ENCODE results near the gene DHH. TPM values are rescaled to one million over a fixed set of nuclear protein-coding genes. Genes with fewer than 3 reads are reported as not detected.
"Not testable (repeated sequence)": the region's sequence is repeated elsewhere in the genome, so short reads cannot be mapped to it uniquely, and the experiment has no call there.

Gene DHH
- total RNA-seq, 2 experiments from 2014 or later = 0.08 to 0.20 TPM

- Mint-ChIP-seq H3K4me1 (peaks cover 35% of the 10 kb centered on the region), H3K27ac (no peak overlapping the region), H3K36me3 (ENCODE audit: low read depth) (peaks cover 28% of the 10 kb centered on the region), H3K27me3 (no peaks in the 10 kb centered on the region), H3K9me3 (no peaks in the 10 kb centered on the region), H3K4me3 (no peak overlapping the region)
- CTCF ChIA-PET = interaction anchor here (0.5 to 7.1 kb wide), 7 partner anchors 21 to 268 kb away, joined by 3 to 103 read pairs (median 6); partner anchors contain the start of gene DHH
- DNase-seq = no peak
- POLR2A ChIA-PET = interaction anchor here (0.8 to 1.4 kb wide), 4 partner anchors 8 to 301 kb away, joined by 3 to 4 read pairs (median 4); partner anchors contain the start of gene SPATS2
Observed at GRCh38 chr12:49066120-49066519, 28.5 kb downstream of the DHH start.

GRCh38 chr12:49064767-49065152, 29.8 kb downstream of the DHH start:
- Mint-ChIP-seq H3K27ac (no peak overlapping the region), H3K27me3 (no peaks in the 10 kb centered on the region), H3K4me1 (peaks cover 29% of the 10 kb centered on the region), H3K36me3 (ENCODE audit: low read depth) (peaks cover 30% of the 10 kb centered on the region), H3K4me3 (no peak overlapping the region), H3K9me3 (no peaks in the 10 kb centered on the region)
- DNase-seq = no peak
- POLR2A ChIA-PET = interaction anchor here (0.6 to 4.0 kb wide), 8 partner anchors 23 to 199 kb away, joined by 3 to 47 read pairs (median 5); partner anchors contain the start of genes DHH, LMBR1L and TUBA1B
- CTCF ChIA-PET = interaction anchor here (0.9 to 7.1 kb wide), 20 partner anchors 8 to 272 kb away, joined by 3 to 103 read pairs (median 6); partner anchors contain the start of genes C1QL4, DHH, LMBR1L and TUBA1B

GRCh38 chr12:49061916-49062315, 32.7 kb downstream of the DHH start:
- ChIA-PET CTCF (interaction anchor here (4.9 to 7.1 kb wide), 3 partner anchors 25 to 36 kb away, joined by 55 to 103 read pairs (median 103); partner anchors contain the start of gene DHH), POLR2A (interaction anchor here (1.0 to 4.0 kb wide), 3 partner anchors 31 to 204 kb away, joined by 3 to 47 read pairs (median 26); partner anchors contain the start of genes DHH and TUBA1B)
- Mint-ChIP-seq H3K4me1 (peaks cover 36% of the 10 kb centered on the region), H3K4me3 (peak overlapping the region; percentile 4), H3K36me3 (ENCODE audit: low read depth) (peaks cover 42% of the 10 kb centered on the region)
- DNase-seq, H3K27ac Mint-ChIP-seq, H3K9me3 Mint-ChIP-seq, H3K27me3 Mint-ChIP-seq: not testable (repeated sequence)

- peak overlapping the region; percentile 91 for H3K27ac Mint-ChIP-seq
- ChIA-PET POLR2A (interaction anchor here (0.9 to 4.2 kb wide), 7 partner anchors 8 to 262 kb away, joined by 3 to 47 read pairs (median 7); partner anchors contain the start of genes RHEBL1, TROAP, TUBA1A and TUBA1B), CTCF (interaction anchor here (0.6 kb wide), 1 partner anchor 207 kb away, joined by 3 read pairs; no protein-coding TSS in a partner anchor)
- no peaks in the 10 kb centered on the region for H3K27me3 Mint-ChIP-seq
- peaks cover 36% of the 10 kb centered on the region for H3K36me3 Mint-ChIP-seq (ENCODE audit: low read depth)
- no peak for DNase-seq
- peak overlapping the region; percentile 92 for H3K4me3 Mint-ChIP-seq
- no peaks in the 10 kb centered on the region for H3K9me3 Mint-ChIP-seq
- peaks cover 43% of the 10 kb centered on the region for H3K4me1 Mint-ChIP-seq
Observed at GRCh38 chr12:49061157-49061650, 33.4 kb downstream of the DHH start.

GRCh38 chr12:49060237-49061156, 34.1 kb downstream of the DHH start, which contains the start of gene KMT2D:
TSS of gene KMT2D (minus strand) at chr12:49060794. CDS start at chr12:49055324, 5,470 bp downstream.
- CTCF ChIA-PET = interaction anchor here (0.6 to 2.8 kb wide), 3 partner anchors 9 to 207 kb away, joined by 3 to 10 read pairs (median 3); partner anchors contain the start of gene RHEBL1
- DNase-seq = peak; percentile 88
- Mint-ChIP-seq H3K27me3 (no peaks in the 10 kb centered on the region), H3K27ac (peak within 1 kb of the TSS; percentile 91), H3K36me3 (ENCODE audit: low read depth) (peaks cover 38% of the 10 kb centered on the region), H3K9me3 (no peaks in the 10 kb centered on the region), H3K4me1 (peaks cover 50% of the 10 kb centered on the region), H3K4me3 (peak within 1 kb of the TSS; percentile 95)
- POLR2A ChIA-PET = interaction anchor here (0.8 to 4.2 kb wide), 9 partner anchors 8 to 262 kb away, joined by 3 to 38 read pairs (median 5); partner anchors contain the start of genes PRKAG1, RHEBL1, TROAP and TUBA1A

- Mint-ChIP-seq H3K27me3 (no peaks in the 10 kb centered on the region), H3K36me3 (ENCODE audit: low read depth) (peaks cover 38% of the 10 kb centered on the region), H3K4me1 (peaks cover 58% of the 10 kb centered on the region), H3K4me3 (peak overlapping the region; percentile 95), H3K27ac (peak overlapping the region; percentile 87), H3K9me3 (no peaks in the 10 kb centered on the region)
- peak; percentile 26 for DNase-seq
- POLR2A ChIA-PET = interaction anchor here (0.8 to 4.2 kb wide), 10 partner anchors 9 to 263 kb away, joined by 3 to 38 read pairs (median 5); partner anchors contain the start of genes PRKAG1, RHEBL1, TROAP and TUBA1A
- CTCF ChIA-PET = interaction anchor here (0.6 to 2.8 kb wide), 8 partner anchors 10 to 287 kb away, joined by 3 to 10 read pairs (median 3); partner anchors contain the start of genes LMBR1L and RHEBL1
Observed at GRCh38 chr12:49059299-49060171, 35.1 kb downstream of the DHH start.

- Mint-ChIP-seq H3K36me3 (ENCODE audit: low read depth) (peaks cover 41% of the 10 kb centered on the region), H3K27me3 (no peaks in the 10 kb centered on the region), H3K4me1 (peaks cover 56% of the 10 kb centered on the region), H3K27ac (peak overlapping the region; percentile 87), H3K4me3 (peak overlapping the region; percentile 95), H3K9me3 (no peaks in the 10 kb centered on the region)
- DNase-seq = no peak
- CTCF ChIA-PET = interaction anchor here (0.6 to 2.8 kb wide), 10 partner anchors 11 to 287 kb away, joined by 3 to 10 read pairs (median 4); partner anchors contain the start of genes LMBR1L and RHEBL1
- POLR2A ChIA-PET = interaction anchor here (1.2 to 4.2 kb wide), 6 partner anchors 10 to 206 kb away, joined by 3 to 38 read pairs (median 10); partner anchors contain the start of genes PRKAG1, RHEBL1, TUBA1A and TUBA1B
Observed at GRCh38 chr12:49059045-49059298, 35.6 kb downstream of the DHH start.

GRCh38 chr12:49058366-49059044, 36.1 kb downstream of the DHH start:
- H3K27ac Mint-ChIP-seq = peak overlapping the region; percentile 87
- ChIA-PET CTCF (interaction anchor here (0.6 to 2.8 kb wide), 11 partner anchors 10 to 288 kb away, joined by 3 to 10 read pairs (median 4); partner anchors contain the start of genes LMBR1L and RHEBL1), POLR2A (interaction anchor here (0.8 to 4.2 kb wide), 9 partner anchors 8 to 207 kb away, joined by 3 to 38 read pairs (median 5); partner anchors contain the start of genes PRKAG1, RHEBL1, TUBA1A and TUBA1B)
- peaks cover 43% of the 10 kb centered on the region for H3K36me3 Mint-ChIP-seq (ENCODE audit: low read depth)
- no peak for DNase-seq
- no peaks in the 10 kb centered on the region for H3K9me3 Mint-ChIP-seq
- H3K4me3 Mint-ChIP-seq = peak overlapping the region; percentile 95
- H3K4me1 Mint-ChIP-seq = peaks cover 52% of the 10 kb centered on the region
- H3K27me3 Mint-ChIP-seq = no peaks in the 10 kb centered on the region

GRCh38 chr12:49057888-49058287, 36.7 kb downstream of the DHH start:
- H3K27me3 Mint-ChIP-seq = no peaks in the 10 kb centered on the region
- H3K36me3 Mint-ChIP-seq (ENCODE audit: low read depth) = peaks cover 49% of the 10 kb centered on the region
- peak overlapping the region; percentile 95 for H3K4me3 Mint-ChIP-seq
- CTCF ChIA-PET = interaction anchor here (1.1 to 2.8 kb wide), 7 partner anchors 10 to 77 kb away, joined by 3 to 10 read pairs (median 4); partner anchors contain the start of gene RHEBL1
- no peak for DNase-seq
- H3K9me3 Mint-ChIP-seq = no peaks in the 10 kb centered on the region
- peak overlapping the region; percentile 65 for H3K27ac Mint-ChIP-seq
- H3K4me1 Mint-ChIP-seq = peaks cover 52% of the 10 kb centered on the region
- POLR2A ChIA-PET = interaction anchor here (0.8 to 4.2 kb wide), 10 partner anchors 9 to 208 kb away, joined by 3 to 38 read pairs (median 3); partner anchors contain the start of genes ARF3, PRKAG1, RHEBL1 and TUBA1B

GRCh38 chr12:49055978-49056754, 38.4 kb downstream of the DHH start:
- Mint-ChIP-seq H3K9me3 (no peaks in the 10 kb centered on the region), H3K27ac (peak overlapping the region; percentile 54), H3K4me1 (peaks cover 47% of the 10 kb centered on the region), H3K27me3 (no peaks in the 10 kb centered on the region), H3K4me3 (peak overlapping the region; percentile 95), H3K36me3 (ENCODE audit: low read depth) (peaks cover 65% of the 10 kb centered on the region)
- POLR2A ChIA-PET = interaction anchor here (0.6 to 2.3 kb wide), 6 partner anchors 14 to 311 kb away, joined by 3 to 9 read pairs (median 4); partner anchors contain the start of genes PRKAG1, RHEBL1, SPATS2 and TUBA1B
- CTCF ChIA-PET = interaction anchor here (0.6 to 1.1 kb wide), 5 partner anchors 12 to 38 kb away, joined by 3 to 5 read pairs (median 5); partner anchors contain the start of genes DHH and RHEBL1
- peak; percentile 64 for DNase-seq

Measured in activated CD4-positive, alpha-beta memory T cell treated with anti-CD3 and anti-CD28 coated beads, Interleukin-2, amount 10 ng/mL, durations not matched to agents 7 days and 5 days (primary cell).